Esophagus muscularis mucosa (tissue), 4 donors: ENCODE data around the gene EVI5. TPM values are rescaled to one million over a fixed set of nuclear protein-coding genes. Genes with fewer than 3 reads are reported as not detected.

Source experiments
- DNase-seq: peaks from one replicate; pipeline ENCODE4 v3.0.0-alpha.2; 2017; ENCODE audit errors: extremely low spot score
- H3K27ac ChIP-seq, 4 donors: fragments of 200-600 bp; sonication (generic); replicated peaks in 1 of 4; 1 replicate in 3 of 4; 2 replicates in 1 of 4; pipeline ENCODE4 v1.5.1; 2016 to 2019; ENCODE audit warnings: mild to moderate bottlenecking in 1 of 4
- H3K27me3 ChIP-seq, 4 donors: fragments of 200-600 bp; sonication (generic); one replicate each; pipeline versions ENCODE4 v1.5.1 to v1.6.0; 2016 to 2019
- H3K36me3 ChIP-seq, 4 donors: fragments of 200-600 bp; sonication (generic); one replicate each; pipeline ENCODE4 v1.5.1; 2016 to 2019
- H3K4me1 ChIP-seq, 4 donors: fragments of 200-600 bp; sonication (generic); one replicate each; pipeline ENCODE4 v1.5.1; 2016 to 2019
- H3K4me3 ChIP-seq, 4 donors: fragments of 200-600 bp; sonication (generic); 1 replicate in 2 of 4; 2 replicates in 2 of 4; pipeline ENCODE4 v1.5.1; 2016 to 2019; ENCODE audit warnings: mild to moderate bottlenecking in 4 of 4, moderate library complexity in 1 of 4
- H3K9me3 ChIP-seq, 4 donors: fragments of 200-600 bp; sonication (generic); 1 replicate in 3 of 4; 2 replicates in 1 of 4; pipeline ENCODE4 v1.5.1; 2016 to 2019
- CTCF ChIP-seq, 3 experiments: fragments of 200-600 bp in 2 of 3; fragments of 450-650 bp in 1 of 3; sonication (generic) in 2 of 3; IDR thresholded peaks; one replicate each; pipeline ENCODE4 v1.5.1; 2017 to 2019; ENCODE audit warnings: antibody characterized with exemption in 3 of 3, mild to moderate bottlenecking in 2 of 3, moderate library complexity in 1 of 3
- EP300 ChIP-seq: sonication (generic); formaldehyde crosslinking; IDR thresholded peaks from one replicate; pipeline ENCODE4 v1.6.1; 2017; ENCODE audit warnings: antibody characterized with exemption
- POLR2A ChIP-seq: fragments of 450-650 bp; IDR thresholded peaks from one replicate; pipeline ENCODE4 v1.6.1; 2017; ENCODE audit warnings: antibody characterized with exemption, moderate library complexity, mild to moderate bottlenecking, low read depth
- POLR2AphosphoS5 ChIP-seq, 2 donors: sonication (generic); formaldehyde crosslinking; IDR thresholded peaks; one replicate each; pipeline ENCODE4 v1.6.1; 2017; ENCODE audit warnings: antibody characterized with exemption in 2 of 2
- WGBS: methylation state at CpG from one replicate; pipeline ENCODE4 v1.1.5; 2018; 5-methylcytosine and 5-hydroxymethylcytosine counted together
- intact Hi-C: fragments of 100-400 bp; cut with DNase I; formaldehyde crosslinking; loops from one replicate; pipeline ENCODE4 v1.15.1; 2023
- total RNA-seq, 4 donors: library from RNA; depleted of rRNA; stranded (reverse); fragments of >200 nt; gene quantifications; one replicate each; pipeline versions ENCODE4 v1.1.0 to v1.2.1, GENCODE V29; 2016

Gene EVI5
- total RNA-seq, 4 donors from 2014 or later: 32.3 to 55.2 (median 40.4) TPM

DNA sequence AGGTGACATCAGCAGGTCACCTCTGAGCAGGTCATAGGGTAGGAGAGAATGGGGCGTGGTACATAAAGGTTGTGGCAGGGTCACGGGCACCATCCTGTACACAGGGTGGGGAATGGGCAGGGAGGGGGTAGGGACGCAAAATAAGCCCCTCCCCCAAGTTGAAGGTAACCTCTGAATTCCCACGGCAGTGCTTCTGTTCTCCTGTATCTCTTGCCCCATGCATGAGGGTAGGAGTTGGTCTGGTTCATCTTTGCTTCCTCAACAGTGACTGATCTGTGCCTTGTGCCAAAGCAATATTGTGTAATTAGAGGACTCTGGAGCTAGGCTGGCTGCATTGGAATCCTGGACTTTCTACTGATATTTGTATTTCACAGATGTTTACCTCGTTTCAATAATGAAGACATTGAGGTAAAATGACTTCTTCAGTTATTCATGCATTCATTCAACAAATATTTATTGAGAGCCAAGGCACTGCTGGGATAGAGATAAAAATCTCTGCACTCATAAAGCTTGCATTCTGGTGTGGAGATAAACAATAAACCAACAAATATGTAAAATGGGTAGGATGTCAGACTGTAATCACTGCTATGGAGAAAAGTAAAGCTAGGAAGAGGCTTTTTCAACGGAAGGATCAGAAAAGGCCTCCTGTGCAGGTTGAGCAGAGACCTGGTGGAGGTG is 279.8 kb downstream of the EVI5 start:
- intact Hi-C loops: no loop called here
- WGBS: 75% methylated on average over 6 of the region's 6 CpGs
- Histone ChIP-seq H3K4me3 (no peak overlapping the region), H3K27ac (no peak overlapping the region), H3K36me3 (no peaks in the 10 kb centered on the region), H3K27me3 (no peaks in the 10 kb centered on the region), H3K4me1 (no peaks in the 10 kb centered on the region), H3K9me3 (no peaks in the 10 kb centered on the region)
- no peak for TF ChIP-seq POLR2AphosphoS5 (IDR thresholded peaks at IDR 0.05)
- no peak for TF ChIP-seq EP300
- TF ChIP-seq CTCF (IDR thresholded peaks at IDR 0.05): no peak
- no peak for DNase-seq

DNA sequence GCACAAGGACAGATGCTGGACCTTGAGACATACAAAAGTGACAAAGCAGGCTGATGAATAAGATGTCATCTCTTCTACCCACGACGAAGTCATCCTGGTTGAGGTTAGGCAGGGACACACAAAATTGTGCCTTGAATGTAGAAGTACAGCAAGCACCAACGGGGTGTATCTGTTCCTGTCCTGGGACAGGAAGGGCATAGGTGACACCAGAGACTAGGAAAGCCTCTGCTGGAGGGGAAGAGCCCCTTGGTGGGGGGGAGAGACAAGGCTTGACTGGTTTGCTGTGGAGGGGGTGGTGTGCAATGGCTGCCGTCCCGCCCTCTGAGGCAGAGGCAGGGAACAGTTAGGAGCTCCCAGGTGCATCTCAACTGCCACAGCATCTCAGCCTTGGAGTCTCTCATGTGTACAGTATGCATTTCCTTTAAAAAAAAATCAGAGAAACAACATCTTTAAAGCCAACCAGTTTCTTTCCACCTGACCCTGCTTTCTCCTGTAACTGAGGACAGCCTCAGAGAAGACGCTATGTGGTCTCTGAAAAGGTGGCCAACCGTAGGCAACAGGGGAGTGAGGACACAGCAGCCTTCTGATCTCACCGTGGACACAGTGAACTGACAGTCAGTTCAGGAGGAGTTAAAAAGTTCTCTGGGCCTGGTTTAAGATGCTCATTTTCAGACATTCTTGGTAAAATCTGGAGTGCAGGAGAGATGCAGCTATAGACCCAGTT is 280.5 kb downstream of the EVI5 start:
- intact Hi-C loops: no loop called here
- no peak for DNase-seq
- no peak for TF ChIP-seq EP300
- TF ChIP-seq CTCF (IDR thresholded peaks at IDR 0.05): no peak
- TF ChIP-seq POLR2A: no peak
- TF ChIP-seq POLR2AphosphoS5 (IDR thresholded peaks at IDR 0.05): no peak
- Histone ChIP-seq H3K4me3 (no peak overlapping the region), H3K36me3 (no peaks in the 10 kb centered on the region), H3K4me1 (no peaks in the 10 kb centered on the region), H3K9me3 (no peaks in the 10 kb centered on the region), H3K27me3 (no peaks in the 10 kb centered on the region), H3K27ac (no peak overlapping the region)
- WGBS: 71% methylated on average over 8 of the region's 8 CpGs

- Histone ChIP-seq H3K4me3 (no peak overlapping the region), H3K36me3 (no peaks in the 10 kb centered on the region), H3K27me3 (no peaks in the 10 kb centered on the region), H3K4me1 (no peaks in the 10 kb centered on the region), H3K27ac (no peak overlapping the region), H3K9me3 (no peaks in the 10 kb centered on the region)
- 40% methylated on average over 6 of the region's 6 CpGs for WGBS
- intact Hi-C loops: no loop called here
- no peak for DNase-seq
- no peak for TF ChIP-seq POLR2AphosphoS5 (IDR thresholded peaks at IDR 0.05)
- TF ChIP-seq EP300: no peak
- no peak for TF ChIP-seq POLR2A
- TF ChIP-seq CTCF (IDR thresholded peaks at IDR 0.05): no peak
These were observed 281.0 kb downstream of the EVI5 start for GRCh38 chr1:92503926-92504285.

DNA sequence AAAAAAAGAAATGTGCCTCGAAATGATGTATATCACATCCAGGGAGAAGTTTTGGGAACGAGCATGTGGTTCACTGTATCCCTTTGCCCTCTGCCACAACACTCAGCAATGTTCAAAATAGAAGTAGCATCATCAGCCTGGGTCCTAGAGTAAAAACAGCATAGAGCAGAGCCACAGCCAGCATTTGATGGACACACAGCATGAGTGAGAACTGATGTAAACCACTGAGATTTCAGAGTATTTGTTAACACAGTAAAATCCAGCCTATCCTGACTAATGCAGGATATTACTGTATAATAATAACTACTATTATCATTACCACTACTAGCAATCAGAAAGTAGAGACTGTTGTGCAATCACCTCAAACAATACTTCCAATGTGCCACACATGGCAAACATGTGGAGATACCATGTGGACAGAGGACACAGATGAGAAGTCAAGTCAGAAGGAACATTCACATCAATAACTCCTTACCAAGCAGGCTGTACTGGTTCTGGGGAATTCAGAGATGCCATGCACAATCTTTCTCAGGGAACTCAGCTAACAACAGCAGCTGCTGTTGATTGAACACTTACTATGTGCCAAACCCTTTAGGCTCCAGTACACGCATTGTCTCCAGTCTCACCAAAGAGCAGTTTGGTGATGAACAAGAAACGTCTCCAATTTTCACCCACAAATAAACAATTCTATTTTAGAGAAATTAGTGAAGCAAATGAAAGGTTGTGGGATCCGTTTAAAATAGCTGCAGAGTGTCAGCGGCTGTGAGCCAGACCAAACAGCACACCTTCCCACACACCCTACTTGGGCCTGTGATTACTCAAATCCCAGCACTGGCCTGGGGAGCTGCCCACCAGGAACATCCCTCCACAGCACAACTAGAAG is 281.6 kb downstream of the EVI5 start:
- TF ChIP-seq EP300 (no peak), CTCF (IDR thresholded peaks at IDR 0.05) (no peak), POLR2AphosphoS5 (IDR thresholded peaks at IDR 0.05) (no peak), POLR2A (no peak)
- intact Hi-C loops: no loop called here
- no peak for DNase-seq
- H3K4me3 ChIP-seq: no peak overlapping the region
- no peaks in the 10 kb centered on the region for H3K36me3 ChIP-seq
- no peaks in the 10 kb centered on the region for H3K4me1 ChIP-seq
- H3K27me3 ChIP-seq: no peaks in the 10 kb centered on the region
- no peaks in the 10 kb centered on the region for H3K9me3 ChIP-seq
- WGBS: 72% methylated on average over 6 of the region's 6 CpGs
- H3K27ac ChIP-seq: no peak overlapping the region
